HG02885 (cell line): ENCODE measurements around the gene NEXMIF.
"Not testable (repeated sequence)": the region's sequence is repeated elsewhere in the genome, so short reads cannot be mapped to it uniquely, and the experiment has no call there.

Source experiments
- ATAC-seq: cut with Tn5 transposase; IDR thresholded peaks from one replicate; pipeline ENCODE4 v1.9.1; 2021; ENCODE audit warnings: mild to moderate bottlenecking; ENCODE audit not compliant: unreplicated experiment, poor library complexity

The NEXMIF gene

DNA sequence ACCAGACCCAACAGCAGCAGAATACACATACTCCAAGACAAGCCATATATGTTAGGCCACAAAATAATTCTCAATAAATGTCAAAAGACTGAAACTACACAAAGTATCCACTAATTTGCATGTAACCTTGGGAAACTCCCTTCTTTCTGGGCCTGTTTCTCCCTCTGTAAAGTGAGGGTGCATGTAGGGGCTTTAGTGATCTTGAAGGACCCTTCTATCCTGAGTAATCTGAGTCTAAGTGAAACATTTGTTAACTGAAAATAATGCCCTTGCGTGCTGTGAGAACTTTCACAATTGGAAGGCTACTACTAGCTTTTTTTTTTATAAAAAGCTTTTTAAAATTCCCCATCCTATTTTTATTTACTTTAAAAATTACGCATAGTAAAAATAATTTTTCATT lies 125.2 kb downstream of the NEXMIF start:
- no peak for ATAC-seq

DNA sequence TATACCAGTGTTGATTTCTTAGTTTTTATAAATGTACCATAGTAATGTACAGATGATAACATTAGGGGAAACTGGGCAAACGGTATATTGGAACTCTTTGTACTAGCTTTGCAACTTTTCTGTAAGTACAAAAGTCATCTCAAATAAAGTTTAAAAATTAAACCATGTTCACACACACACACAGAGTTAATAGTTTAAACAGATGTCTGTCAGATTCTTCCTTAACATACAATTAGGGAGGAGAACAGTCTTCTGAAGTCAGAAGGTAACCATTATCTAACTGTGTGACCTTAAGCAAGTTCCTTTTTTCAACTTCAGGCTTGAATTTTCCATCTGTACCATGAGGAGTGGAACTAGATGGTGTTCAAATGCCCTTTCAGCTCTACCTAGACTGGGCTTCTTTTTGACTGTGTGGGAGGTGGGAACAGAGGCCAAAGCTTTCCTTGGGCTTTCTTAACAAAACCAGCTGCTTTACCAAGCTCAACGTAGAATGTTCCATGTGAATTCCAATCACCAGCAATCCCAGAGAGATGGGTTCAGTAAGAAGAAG lies 127.8 kb downstream of the NEXMIF start:
- no peak for ATAC-seq

DNA sequence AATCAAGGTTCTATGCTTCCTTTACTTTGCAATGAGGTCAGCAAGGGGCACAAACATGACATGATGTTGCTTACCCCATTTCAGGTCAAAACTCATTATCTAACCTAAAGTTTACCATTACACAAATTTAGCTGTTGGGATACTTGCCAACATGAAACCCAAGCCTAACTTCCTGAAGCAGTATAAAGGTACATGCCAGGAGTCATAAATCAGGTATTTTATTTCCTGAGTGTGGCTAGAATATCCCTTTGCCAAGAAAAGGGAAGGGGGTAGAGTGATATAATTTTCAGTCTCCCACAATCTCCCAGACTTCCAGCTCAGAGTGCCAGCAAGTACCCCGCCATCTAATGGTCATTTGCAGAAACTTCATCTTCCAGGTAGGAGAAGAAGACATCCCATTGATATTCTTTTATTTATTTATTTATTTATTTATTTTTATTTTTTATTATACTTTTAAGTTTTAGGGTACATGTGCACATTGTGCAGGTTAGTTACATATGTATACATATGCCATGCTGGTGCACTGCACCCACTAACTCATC lies 136.6 kb downstream of the NEXMIF start:
- ATAC-seq = no peak

GRCh38 chrX:74784629-74785028 lies 140.6 kb downstream of the NEXMIF start:
- ATAC-seq = no peak

- ATAC-seq = peak; percentile 74
Observed at GRCh38 chrX:74781507-74782034, 143.7 kb downstream of the NEXMIF start.

DNA sequence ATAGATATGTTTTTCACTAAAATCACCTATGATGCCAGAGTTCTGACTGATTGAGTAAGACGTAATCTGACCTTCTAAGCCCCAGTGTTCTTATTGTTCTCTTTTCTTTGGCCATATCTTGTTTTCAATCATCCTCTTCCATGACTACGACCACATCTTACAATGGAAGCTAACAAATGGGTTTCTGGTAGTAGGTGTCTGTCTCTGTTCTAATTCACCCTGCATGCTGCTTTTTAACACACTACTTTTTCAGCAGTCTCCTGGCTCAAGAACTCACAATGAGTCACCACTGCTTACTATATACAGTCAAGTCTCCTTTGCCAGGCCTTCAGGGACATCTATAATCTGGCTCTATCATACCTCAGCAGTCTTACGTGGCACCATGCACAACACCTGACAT lies 146.1 kb downstream of the NEXMIF start:
- peak; percentile 37 for ATAC-seq

DNA sequence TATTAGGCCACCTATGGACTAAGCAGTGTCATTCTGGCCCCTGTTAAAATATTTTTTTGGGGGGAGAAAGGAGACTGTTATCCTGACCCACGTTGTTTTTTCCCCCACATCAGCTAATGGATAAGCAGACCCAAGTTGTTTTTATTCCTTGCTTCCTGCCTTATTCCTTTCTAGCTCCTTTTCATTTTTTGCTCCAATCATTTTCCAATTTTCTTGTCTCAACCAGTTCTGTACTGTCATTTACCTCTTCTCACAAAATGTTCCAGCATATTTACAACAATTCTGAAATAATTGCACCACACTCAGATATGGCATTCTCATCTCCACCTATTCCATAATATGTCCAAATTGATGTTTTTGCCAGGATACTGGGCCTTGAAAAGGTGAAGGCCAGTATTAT lies 150.3 kb downstream of the NEXMIF start:
- ATAC-seq = no peak

DNA sequence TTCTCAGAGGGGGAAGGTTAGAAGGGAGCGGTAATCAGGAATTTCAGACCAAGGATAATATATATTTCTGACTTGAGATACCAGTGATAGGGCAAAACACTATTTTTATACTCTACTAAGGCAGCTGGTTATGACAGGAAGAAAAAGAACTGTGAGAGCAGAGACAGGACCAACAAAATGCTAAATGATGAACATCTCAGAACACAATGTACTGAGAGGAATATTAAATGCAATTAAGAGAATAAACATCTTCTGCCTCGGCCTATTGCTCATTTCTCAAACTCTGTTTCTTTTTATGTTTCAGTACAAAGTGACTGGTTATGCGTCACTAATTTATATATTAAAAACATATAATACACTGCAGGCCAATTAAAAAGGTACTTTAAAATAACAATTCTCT lies 188.8 kb downstream of the NEXMIF start:
- ATAC-seq = no peak

DNA sequence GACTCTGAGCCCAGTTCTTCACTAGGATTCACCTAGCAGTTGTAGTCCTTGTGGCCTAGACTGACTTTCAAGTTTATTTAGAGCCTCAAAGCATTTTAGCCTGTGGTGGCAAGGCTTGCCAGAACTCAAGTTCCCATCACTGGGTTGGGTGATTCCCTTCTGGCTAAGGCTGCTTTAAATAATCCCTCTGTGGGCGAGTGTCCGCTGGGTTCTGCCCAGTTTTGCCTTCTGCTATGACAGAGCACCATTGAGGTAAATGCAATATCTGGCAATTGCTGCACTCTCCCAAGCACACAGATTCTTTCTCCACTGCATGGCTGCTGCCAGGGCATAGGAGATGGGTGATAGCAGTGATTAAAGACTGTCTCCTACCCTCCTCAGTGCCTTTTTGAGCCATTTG lies 220.0 kb downstream of the NEXMIF start:
- ATAC-seq = no peak

DNA sequence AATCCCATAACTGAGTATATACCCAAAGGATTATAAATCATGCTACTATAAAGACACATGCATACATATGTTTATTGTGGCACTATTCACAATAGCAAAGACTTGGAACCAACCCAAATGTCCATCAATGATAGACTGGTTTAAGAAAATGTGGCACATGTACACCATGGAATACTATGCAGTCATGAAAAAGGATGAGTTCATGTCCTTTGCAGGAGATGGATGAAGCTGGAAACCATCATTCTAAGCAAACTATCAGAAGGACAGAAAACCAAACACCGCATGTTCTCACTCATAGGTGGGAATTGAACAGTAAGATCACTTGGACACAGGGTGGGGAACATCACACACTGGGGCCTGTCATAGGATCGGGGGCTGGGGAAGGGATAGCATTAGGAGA lies 223.9 kb downstream of the NEXMIF start:
- not testable (repeated sequence) for ATAC-seq

DNA sequence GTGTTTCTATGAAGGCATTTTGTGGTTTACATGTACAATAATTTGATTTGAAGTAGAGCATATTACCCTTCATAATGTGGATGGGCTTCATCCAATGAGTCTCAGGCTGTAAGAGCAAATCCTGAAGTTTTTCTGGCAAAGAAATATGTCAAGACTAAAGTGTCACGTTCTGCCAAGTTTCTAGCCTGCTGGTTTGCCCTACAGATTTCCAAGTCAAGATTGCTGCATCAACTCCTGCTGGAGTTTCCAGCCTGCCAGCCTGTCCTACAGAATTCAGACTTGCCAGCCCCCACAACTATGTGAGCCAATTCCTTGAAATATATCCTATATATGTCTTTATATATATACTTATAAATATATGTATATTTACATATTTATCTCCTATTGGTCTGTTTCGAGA lies 240.8 kb downstream of the NEXMIF start:
- no peak for ATAC-seq
